GM12873 (cell line): ENCODE measurements around the gene FAM98C.

Experiments
- TF ChIP-seq, protein P1 (sequence below): IDR thresholded peaks from 2 replicates; pipeline ENCODE4 v1.5.1; 2012; ENCODE audit warnings: low read depth, mild to moderate bottlenecking, moderate library complexity, low read length, control low read depth; ENCODE audit not compliant: insufficient read depth; ENCODE audit errors: missing control alignments

Gene FAM98C

GRCh38 chr19:38394488-38394887, 8.4 kb upstream of the FAM98C start:
- TF ChIP-seq, protein P1, sequence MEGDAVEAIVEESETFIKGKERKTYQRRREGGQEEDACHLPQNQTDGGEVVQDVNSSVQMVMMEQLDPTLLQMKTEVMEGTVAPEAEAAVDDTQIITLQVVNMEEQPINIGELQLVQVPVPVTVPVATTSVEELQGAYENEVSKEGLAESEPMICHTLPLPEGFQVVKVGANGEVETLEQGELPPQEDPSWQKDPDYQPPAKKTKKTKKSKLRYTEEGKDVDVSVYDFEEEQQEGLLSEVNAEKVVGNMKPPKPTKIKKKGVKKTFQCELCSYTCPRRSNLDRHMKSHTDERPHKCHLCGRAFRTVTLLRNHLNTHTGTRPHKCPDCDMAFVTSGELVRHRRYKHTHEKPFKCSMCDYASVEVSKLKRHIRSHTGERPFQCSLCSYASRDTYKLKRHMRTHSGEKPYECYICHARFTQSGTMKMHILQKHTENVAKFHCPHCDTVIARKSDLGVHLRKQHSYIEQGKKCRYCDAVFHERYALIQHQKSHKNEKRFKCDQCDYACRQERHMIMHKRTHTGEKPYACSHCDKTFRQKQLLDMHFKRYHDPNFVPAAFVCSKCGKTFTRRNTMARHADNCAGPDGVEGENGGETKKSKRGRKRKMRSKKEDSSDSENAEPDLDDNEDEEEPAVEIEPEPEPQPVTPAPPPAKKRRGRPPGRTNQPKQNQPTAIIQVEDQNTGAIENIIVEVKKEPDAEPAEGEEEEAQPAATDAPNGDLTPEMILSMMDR, result no peak

- TF ChIP-seq, protein P1, result no peak
These were observed 7.3 kb upstream of the FAM98C start for GRCh38 chr19:38395381-38396114.

DNA sequence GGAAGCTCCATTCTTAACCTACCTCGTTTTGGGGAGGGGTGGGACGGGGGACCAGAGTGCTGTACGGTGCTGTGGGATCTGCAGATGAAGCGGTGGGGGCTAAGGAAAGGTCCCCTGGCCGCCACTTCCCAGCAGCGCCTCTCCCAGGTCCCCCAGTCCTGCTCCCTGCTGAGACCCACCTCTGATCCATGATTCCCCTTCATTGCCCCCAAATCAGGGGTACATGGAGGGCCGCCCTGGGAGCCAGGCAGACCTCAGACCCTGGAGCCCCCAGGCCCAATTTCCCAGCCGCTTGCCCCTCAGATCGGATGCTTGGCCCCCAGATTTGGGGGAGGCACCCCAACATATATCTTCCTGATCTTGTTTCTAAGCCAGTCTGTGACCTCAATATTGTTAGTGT, 3.8 kb upstream of the FAM98C start:
- TF ChIP-seq, protein P1, result no peak

- TF ChIP-seq, protein P1, result no peak
These were observed 3.4 kb upstream of the FAM98C start for GRCh38 chr19:38399537-38399936.

DNA sequence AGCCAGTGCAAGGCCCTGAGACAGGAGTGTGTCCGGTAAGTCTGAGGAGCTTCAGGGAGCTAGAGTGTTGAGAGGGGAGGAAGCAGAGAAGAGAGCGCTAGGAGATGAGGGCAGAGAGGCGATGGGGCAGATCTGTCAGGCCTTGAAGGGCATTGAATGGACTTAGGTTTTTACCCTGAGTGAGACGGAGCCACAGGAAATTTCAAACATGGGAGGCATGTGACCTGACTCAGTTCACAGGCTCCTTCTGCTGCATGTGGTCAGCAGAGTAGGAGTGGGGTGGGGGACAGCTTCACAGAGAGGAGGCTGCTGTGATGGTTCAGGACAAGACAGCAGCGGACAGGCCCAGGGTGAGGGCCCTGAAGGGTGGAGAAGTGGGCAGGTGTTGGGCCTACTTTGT, 2.5 kb upstream of the FAM98C start:
- TF ChIP-seq, protein P1, result no peak

DNA sequence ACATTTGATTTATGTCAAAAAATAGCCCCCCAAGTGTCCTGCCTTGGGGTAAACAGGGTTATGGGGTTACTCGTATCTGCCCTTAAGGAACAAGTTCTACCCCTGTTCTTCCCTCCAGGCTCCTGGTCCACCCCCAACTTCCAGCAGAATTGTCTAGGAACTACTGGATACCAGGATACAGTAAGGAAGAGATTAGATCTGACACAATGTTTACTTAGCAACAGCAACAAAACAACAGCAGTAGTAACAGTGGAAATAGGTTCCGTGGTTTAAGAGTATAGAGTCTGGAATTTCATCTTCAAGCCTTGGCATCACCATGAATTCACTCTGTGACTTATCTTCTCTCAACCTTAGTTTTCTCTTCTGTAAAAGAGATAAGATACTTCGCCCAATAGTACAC, 1.7 kb upstream of the FAM98C start:
- TF ChIP-seq, protein P1, result no peak

- TF ChIP-seq, protein P1, result no peak
These were observed 298 bp upstream of the FAM98C start for GRCh38 chr19:38402623-38402966.

- TF ChIP-seq, protein P1, result no peak
These were observed 2.0 kb downstream of the FAM98C start for GRCh38 chr19:38404858-38405257.
